Hypothalamus (tissue), 51 donors: ENCODE data around the gene PEMT.

Source experiments
- DNase-seq, 51 donors: peaks; one replicate each; lab custom pipeline; 2025; lab: John Stamatoyannopoulos, UW

Gene PEMT

DNA sequence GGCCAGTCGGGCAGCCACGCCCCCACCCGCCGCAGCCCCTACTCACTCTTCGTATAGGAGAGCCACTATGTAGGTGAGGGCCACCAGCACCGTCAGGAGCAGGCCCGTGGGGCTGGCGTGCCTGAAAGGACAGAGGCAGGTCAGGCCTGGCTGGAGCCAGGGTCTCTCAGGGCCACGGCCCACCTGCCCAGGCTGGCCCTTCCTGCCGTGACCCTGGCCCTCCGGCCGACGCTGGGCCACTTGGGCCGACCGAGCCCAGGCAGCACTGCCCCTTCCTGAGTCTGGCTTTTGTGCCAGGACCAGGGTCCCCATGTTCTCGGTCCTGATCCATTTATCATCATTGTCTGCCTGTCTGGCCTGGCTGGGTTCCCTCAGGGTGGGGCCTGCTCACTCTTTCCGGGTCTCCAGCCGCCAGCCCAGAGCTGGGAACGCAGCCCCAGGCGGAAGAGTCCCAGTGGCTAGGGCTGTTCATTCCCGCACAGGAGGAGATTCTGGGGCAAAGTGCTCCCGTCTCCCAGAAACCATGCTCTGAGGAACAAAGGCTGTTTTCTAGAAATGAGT is 85.2 kb downstream of the PEMT start:
- peak in 27 of 51 donors; percentile 11 to 64 (median 38) for DNase-seq

DNA sequence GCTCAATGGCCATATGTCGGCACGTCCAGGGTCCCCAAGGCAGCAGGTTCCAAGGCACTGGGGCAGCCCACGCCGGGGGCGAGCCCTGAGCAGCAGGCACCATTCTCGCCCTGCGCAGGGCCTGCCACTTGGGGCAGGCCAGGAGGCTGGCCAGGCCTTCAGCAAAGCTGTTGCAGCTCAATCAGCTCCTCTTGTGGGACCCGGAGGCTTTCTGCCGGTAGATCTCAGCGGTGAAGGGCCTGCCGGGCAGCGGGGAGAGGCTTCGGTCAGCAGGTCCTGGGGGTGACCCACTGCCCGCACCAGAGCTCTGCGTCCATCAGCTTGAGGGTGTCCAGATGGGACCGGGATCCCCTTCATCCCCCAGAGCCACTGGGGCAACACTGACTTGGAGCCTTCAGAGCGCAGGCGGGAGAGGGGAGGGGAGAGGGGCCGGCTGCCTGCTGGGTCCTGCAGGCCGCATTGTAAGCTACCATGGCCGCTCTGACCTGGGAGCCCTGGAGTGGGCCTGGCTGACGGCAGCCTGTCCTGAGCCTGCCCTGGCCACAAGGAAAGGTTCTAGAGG is 85.8 kb downstream of the PEMT start:
- no peak for DNase-seq

DNA sequence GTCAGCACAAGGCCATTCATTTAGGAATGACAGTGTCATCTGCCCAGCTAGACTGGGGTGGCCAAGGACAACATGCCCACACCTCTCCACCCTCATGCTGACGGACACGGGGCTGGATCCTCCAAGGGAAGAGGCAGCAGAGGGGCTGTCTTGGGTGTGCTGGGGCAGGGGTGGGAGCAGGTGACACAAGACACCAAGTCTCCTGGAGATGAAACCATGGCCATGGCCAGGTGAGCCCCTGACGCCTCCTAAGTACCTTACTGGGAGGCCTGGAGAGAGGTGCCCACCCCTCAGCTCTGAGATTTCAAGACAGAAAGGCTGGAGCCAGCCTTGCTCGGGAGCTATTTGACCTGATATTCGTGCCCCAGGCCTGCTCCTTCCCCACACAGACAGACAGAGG is 86.4 kb downstream of the PEMT start:
- no peak for DNase-seq

DNA sequence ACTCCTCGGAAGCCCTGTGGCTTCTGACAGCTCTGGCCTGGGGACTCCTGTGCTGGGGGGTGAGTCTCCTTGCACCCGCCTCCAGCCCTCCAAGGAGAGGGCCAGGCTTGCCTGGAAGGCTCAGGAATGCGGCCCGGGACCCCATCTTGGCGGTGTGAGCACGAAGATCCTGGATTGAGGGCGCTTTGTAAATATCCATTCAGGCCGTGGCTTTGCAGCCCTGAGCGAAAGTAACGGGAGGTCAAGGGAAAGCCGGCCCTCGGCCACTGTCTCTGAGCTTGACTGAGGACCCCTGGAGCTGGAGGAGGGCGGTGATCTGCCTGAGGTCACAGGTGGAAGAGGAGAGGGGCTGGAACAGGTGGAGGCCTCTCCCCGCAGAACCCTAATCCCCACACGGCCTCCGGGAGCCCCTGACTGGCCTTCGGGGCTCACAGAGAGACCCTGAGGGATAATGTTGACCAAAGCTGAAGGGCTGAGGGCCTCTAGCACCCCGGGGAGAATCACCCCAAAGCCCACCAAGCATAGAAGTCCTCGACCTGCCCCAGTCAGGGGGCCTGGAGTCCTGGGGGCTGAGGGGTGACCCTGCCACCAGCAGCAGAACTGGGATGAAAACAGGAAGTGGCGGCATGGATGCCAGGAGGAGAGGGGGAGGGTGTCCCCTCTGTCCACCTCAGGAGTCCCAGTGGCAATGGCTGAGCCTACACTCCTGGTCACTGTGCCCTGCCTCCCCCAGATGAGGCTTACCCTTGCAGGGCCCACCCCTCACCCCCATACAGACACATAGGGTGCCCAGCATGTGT is 87.0 kb downstream of the PEMT start:
- DNase-seq: no peak

DNA sequence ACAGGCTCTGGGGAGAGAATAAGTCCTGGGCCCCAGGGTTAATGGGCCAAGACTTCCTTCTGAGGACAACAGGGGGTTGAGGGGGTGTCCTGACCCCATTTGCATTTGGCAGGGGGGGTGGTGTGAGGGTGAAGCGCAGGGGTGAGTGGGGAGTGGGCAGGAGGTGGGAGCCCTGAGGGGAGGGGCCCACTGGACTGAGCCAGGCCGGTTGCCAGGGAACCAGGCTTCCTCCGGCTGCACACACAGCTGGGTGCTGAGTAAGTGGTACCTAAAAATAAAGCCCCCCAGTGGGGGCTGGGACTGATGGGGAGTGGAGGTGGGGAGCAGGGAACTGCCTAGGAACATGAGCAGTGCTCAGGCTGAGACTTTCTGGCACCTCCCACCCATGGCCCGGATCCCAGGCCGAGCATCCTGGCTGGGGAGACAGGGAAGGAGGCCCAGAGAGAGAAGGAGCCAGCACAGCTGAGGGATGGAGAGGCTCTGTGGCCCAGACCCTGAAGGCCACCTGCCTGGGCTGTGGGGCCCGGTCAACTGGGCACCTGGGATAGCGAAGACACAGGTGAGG is 87.9 kb downstream of the PEMT start:
- DNase-seq: peak in 26 of 51 donors; percentile 12 to 72 (median 40)

DNA sequence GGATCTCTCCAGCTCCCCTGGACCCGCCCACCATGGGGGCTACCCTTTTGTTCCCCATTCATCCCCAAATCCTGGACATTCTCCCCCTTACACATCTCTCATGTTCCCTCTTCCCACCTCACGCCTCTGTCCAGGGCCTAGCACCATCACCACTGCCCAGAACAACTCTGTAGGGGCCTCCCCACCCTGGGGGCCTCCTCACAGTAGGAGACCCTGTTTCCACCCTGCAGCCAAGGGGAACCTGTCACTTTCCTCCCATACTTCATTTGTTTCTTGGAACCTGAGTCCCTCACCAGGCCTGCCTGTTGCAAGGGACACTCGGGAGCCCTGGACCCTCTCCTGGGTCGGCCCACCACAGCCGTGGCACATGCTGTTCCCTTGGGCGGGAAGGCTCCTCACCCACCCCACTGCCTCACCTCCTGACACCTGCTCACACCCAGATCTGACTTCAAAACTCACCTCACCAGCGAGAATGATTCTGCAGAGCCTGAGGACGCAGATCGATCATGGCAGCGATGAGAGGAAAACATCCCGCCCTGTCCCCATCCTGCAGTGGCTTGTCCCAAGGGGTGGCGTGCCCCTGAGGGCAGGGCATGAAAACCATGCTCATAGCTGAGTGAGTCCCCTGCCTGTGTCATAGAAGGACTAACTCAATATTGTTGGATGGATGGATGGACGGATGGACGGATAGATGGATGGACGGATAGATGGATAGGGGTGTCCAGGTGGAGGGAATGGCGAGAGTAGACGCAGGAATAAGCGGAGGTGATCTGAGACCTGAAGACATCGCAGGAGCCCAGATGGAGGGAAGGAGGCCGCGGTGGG is 88.6 kb downstream of the PEMT start:
- DNase-seq: no peak

DNA sequence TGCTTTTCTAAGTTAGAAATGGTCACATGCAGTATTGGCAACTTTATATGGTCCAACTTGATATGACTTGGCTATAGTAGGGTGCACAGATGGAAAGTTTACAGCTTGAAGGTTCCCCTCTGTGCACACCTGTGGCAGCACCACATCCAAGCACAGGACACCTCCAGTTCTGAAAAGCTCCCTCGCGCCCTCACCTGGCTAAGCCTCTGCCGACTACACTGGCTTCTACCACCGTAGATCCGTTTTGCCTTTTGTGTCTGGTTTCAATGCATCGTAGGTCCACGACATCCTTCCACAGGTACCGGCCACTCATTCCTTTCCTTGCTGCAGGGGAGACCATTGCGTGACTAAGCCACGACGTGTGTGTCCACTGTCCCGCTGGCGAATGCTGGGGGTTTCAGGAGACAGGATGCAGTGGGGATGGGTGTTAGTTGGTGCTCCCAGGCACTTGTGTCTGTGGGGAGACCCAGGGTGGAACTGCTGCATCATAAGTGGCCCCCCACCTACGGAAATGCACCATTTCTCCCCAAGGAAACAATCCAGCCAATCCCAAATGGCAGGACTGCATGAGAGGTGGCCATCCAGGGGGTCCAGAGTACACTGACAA is 90.4 kb downstream of the PEMT start:
- no peak for DNase-seq

DNA sequence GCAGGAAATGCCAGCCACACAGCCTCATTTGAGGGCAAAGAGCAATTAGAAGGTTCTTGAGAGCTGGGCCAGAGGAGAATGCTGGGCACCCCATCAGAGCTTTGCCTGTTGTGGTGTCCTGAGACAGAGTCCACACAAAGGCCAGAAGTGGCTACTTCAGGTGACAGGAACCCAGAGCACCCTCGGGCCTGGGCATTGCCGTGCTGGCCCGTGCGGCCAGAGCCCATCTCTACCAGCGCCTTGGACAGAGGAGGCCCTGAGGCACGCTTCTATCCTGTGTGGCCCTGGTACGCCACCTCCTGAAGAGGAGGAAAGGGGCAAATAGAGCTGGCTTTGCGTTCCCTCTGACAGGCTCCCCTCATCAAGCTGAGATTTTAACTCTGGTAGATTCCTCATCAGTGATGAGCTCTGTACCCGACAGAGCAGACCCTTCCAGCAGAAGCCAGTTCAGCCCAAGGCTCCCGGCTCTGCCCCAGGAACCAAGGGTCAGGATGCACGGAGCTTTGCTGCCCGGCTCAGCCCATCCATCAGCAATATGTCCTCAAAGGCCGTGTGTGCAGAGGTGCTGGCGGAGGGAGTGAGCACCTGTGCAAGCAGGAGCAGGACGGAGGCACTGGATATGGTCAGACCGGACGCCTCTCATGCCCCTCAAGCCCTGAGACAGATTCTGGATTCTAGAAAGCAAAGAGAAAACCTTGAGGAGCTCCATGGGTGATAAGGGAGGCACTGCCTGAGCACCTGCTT is 91.9 kb downstream of the PEMT start:
- no peak for DNase-seq

DNA sequence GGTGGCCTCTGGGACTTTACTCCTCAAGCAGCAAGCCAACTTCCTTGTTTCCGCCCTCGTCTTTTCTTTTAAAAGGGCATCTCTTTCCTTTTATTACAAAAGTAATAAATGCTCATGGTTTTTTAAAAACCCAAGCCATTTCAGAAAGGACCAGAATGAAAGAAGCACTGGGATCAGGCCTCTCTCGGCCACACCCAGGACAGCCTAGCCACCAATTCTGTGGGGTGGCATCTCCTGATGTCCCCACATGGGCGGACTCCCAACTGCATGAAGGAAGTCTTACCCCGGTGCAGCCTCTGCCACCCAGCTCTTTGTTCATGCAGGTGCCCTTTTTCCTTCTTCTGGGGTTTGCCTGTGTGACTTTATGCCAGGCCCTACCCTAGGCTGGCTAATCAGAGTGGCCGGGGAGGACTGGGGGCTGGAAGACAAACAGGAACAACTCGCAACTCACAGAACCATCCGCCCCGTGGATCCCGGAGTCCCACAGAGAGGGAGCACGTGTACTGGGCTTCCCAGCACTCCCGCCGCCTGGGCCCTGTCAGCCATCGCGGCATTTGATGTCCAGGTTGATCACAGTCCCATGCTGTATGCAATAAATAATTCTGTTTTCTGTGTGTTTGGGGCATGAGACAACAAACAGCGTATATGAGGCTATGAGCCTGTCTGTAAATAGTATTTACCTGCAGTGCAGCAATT is 92.8 kb downstream of the PEMT start:
- DNase-seq: no peak

DNA sequence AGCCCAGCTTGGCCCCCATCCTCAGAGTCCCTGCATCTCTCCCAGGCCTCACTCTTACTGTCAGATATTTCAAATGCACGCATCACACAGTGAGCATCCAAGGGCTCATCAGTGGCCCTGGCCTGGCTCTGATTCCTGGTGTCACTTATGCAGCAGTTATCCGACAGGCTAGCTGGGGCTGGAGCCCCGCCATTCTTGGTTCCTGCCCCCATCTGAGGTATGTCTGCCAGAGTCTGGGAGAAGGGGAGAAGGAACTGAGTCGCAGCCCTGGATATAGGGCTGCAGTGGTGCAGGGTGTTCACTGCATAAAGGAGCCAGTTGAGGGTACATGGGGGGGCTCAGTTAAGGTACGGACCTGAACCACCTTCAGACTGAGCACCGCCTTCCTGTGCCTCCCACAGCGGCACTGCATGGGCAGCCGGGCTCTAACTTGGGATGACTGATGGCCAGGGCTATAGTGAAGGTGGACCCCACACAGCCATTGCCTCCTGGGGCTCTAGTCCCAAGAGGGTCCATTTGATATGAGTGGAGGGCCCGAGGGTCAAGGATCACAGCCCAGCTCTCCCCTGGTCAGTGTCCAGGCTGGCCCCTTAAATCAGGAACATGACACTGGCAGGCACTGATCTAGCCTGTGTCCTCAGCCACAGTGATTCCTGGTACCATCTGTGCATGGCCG is 93.5 kb downstream of the PEMT start:
- DNase-seq: no peak

DNA sequence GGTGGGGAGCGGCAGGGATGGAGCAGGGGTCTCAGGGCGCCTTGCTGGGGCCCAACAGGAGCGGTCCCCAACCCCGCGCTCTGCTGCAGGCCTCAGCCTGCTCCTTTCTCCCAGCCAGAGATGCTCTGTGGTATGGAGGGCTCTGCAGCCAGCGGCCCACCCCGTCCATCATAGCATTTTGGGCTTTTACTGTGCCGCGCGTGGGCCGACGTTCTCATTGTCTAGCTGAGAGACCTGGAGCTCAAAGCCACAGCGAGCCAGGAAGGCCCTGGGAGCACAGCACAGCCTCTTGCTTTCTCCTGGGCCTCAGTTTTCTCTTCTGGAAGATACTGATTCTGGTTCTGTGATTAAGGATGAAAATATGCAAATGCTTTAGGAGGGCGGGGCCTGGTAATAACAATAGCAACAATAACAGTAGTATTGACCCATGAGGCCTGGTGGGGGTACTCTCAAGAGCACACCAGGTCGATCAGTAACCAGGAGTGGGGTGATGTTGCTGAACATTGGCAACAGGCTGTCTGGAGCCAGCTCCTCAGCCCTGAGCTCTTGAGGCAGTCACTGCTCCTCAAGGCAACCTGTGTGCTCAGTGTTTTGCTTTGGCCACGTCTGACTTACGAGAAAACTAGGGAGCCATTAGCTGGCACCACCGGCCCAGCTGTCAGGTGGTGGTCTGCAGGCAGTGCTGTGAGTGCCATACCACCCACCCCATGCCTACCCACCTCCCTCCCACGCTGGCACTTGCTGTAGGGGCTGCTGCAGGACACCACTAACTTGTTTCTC is 94.3 kb downstream of the PEMT start:
- no peak for DNase-seq

DNA sequence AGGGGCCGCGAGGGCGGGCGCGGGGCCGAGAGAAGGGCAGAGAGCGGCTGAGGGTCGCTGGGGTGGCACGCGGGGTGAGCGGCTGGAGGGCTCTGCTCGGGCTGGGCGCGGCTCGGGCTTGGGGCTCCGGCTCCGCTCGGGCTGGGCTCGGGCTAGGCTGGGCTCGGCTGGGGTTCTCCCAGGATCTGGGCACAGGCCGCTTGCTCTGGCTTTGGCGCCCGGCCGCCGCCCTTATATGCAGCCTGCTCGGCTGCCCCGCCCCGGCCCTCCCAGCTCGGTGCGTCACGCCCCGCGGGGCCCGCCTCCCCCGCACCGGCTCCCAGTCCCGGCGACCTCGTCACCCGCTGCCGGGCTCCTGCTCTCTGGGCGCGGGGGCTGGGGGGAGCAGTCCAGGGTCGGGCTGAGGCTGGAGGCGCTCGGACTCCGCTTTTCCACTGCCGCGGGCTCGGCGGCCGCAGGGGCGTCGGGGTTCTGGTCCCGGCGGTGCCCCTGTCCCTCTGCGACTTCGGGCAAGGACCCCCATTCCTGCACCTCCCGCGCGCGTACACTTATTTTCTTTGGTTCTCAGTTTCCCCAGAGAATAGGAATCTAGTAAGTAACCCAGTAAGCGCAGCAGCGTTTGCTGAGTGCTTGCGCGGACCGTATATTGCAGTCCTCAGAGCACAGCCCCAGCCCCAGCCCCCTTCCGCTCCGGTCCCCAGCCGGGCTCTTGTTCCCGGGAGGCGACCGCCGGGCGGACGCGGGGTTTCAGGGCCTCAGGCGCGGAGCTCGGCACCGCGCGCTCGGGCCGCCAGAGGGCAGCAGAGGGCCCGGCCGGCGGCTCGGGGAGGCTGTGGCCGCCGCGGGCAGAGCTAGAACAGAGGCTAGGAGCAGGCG is 95.1 kb downstream of the PEMT start, which contains the start of gene RASD1:
Gene RASD1, minus strand, starts transcription at position 207 of the 876 bp plus-strand sequence. CDS start 214 bp downstream, outside the sequence.
- DNase-seq: peak in 50 of 51 donors; percentile 34 to 95 (median 86)

DNA sequence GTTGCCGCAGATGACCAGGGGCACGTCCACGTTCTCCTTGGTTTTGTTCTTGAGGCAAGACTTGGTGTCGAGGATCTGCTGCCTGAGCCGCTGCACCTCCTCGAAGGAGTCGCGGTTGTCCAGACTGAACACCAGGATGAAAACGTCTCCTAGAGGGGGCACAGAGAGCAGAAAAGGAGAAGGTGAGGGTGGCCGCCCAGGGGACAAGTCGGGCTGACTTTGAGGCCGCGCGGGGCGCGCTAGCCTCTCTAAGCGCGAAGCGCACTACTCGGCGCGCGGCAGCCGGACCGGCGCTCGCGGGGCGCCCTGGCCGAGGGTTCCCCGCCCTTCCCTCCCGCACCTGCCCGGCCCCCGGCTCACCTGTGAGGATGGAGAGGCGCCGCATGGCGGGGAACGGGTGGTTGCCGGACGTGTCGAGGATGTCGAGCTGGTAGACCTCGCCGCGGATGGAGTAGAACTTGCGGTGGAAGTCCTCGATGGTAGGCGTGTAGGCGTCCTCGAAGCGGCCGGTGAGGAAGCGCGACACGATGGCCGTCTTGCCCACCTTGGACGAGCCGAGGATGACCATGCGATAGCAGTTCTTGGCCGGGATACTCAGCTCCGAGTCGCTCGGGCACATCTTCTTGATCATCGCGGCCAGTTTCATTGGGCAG is 95.8 kb downstream of the PEMT start:
- DNase-seq: peak in 8 of 51 donors; percentile 18 to 69 (median 46)

DNA sequence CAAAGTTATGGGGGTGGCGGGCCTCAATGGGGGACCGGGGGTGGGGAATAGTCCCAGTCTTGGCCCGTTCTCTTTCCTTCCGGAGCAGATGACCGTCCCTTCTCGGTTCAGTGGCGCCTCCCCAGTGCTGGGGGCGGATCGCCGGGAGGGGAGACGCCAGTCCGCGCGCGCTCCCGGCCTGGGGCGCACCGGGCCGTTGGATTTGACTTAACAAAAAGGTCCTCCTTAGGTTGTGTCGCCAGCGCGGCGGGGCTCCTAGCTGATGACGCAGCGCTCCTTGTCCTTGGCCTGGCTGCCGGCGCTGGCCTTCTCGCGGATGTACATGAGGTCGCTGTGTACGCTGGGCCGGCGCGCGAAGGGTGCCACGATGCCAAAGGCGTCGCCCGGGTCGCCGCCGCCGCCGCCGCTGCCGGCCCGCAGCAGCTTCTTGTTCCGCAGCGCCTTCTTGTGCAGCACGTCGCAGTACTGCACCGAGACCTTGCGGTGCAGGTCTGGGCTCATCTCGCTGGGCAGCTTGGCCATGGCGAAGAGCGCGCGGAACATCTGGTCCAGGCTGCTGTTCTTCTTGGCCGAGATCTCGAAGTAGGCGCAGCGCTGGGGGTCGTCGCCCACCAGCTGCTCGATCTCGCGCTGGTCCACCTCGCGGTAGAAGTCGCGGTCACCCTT is 96.5 kb downstream of the PEMT start:
- peak in 23 of 51 donors; percentile 14 to 61 (median 38) for DNase-seq

DNA sequence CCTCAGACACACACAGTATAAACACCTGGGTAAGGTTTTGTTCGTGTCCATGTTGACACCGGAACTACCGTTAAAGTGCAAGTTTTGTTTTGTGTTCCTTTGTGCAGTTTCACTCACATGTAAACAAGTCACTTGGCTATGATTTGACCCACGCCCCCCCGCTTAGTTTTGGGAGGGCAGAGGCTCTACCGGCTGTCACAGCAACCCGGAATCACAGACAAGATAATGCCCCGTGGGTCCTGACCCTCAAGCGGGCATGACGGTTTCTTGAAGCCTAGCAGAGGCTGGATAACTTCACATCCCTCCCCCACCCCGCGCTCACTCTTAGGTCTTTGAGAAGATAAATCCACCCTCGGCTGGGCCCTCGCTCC is 97.0 kb downstream of the PEMT start:
- DNase-seq: peak in 2 of 51 donors; percentile 31 to 53
